NCI-H748 (cell line): Measurements from ENCODE around the gene SLC27A2.
"Not testable (repeated sequence)": the region's sequence is repeated elsewhere in the genome, so short reads cannot be mapped to it uniquely, and the experiment has no call there.

Experiments
- DNase-seq: peaks from one replicate; lab custom pipeline; 2025; ENCODE audit not compliant: unreplicated experiment; lab: John Stamatoyannopoulos, UW

SLC27A2 gene

DNA sequence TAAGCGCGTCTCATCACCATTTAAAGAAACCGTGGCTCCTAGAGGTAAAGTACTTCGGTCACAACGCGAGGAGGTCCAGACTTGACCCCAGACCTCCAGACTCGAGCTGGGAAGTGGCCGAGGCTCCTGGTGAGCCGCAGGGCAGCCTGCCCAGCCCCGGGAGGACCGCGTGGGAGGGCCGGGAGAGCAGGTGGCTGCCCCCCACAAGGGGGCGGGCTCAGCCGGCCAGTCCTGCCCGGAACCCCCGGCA, at the start of gene SLC27A2:
Gene SLC27A2 (plus strand): TSS at position 228 of the 250 bp plus-strand sequence. CDS start 232 bp downstream, outside the sequence.
- DNase-seq = peak; percentile 73

DNA sequence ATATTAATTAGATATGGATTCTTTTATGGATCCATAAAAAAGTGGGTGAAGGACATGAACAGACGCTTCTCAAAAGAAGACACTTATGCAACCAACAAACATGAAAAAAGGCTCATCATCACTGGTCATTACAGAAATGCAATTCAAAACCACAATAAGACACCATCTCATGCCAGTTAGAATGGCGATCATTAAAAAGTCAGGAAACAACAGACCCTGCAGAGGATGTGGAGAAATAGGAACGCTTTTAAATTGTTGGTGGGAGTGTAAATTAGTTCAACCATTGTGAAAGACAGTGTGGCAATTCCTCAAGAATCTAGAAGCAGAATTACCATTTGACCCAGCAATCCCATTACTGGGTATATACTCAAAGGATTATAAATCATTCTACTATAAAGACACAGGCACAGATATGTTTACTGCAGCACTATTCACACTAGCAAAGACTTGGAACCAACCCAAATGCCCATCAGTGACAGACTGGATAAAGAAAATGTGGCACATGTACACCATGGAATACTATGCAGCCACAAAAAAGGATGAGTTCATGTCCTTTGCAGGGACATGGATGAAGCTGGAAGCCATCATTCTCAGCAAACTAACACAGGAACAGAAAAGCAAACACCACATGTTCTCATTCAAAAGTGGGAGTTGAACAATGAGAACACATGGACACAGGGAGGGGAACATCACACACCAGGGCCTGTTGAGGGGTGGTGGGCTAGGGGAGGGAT, 49.6 kb upstream of the SLC27A2 start:
- DNase-seq = not testable (repeated sequence)

DNA sequence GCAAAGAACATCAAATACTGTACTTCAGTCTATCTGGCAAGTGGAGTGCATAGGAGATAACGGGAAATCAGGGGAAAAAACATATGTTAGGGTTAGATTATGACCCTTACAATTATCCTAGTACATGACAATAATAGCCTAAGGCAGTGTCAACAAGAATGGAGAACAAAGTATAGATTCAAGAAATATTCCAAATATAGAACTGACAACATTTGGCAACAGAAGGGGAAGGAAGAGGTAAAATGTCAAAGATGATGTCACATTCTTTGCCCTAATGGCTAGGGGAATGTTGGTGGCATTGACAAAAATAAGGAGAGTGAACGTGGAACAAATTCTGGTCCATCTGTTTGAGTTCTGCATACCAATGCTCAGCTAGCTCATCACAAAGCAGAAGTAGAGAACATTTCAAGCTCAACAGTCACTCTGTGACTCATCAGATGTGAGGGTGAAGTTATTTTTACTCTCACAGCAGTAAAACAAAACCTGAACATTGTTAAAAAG, 47.4 kb upstream of the SLC27A2 start:
- no peak for DNase-seq

DNA sequence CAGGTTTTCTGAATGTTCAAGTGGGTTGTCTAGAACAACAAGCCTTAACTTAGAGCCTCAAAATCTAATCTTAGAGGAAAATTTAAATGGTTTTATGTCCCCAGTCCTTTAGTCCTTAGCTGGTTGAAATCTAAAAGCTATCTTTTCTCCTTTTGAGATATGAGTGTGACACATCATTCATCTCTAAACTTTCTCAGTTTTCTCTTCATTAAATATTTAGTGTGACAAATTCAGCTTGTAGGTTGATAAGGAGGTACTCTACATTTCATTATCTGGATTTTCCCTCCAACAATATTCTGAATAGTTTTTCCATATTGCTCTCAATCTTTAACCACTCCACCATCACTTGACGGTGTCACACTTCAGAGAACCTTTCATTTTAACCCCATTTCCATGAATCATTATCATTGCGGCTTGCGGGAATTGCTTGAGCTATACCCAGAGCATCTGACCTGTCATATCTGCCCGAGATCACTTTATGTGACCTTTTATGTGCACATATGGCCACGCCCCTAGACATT, 46.9 kb upstream of the SLC27A2 start:
- no peak for DNase-seq

DNA sequence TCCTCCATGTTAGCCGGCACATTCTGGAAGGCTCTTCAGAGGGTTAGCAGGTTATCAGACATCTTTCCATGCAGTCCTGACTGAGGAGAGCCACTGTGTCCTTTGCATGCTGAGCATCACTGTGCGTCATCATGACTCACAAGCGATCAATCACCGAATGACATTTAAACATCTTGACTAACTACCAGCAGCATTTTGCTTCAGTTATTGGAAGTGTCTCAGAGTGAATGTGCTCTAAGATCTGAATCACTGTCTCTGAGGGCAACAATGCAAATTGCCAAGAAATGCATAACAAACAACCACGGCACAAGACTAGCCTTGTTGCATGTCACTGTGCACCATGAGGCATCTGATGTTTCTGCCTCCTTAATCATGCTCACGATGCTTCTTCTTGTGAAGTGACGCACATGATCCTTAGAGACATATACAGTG, 44.6 kb upstream of the SLC27A2 start:
- no peak for DNase-seq

DNA sequence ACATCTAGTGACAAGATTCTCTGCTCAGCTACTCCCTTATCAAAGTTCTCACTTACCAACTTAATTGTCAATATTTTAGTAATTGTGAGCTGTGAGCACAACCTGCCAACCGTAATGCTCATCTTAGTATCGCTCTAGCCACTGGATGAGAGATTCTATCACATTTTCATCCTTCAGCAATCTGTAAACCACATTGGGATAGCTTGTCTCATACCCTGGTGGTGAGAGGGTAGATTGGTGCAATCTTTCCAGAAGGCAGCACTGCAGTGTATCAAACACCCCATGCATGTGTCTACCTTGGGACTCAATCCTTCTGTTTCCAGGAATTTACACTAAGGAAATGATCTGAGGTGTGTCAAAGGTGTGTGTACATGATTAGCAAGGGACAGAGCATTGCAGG, 44.1 kb upstream of the SLC27A2 start:
- DNase-seq = no peak

DNA sequence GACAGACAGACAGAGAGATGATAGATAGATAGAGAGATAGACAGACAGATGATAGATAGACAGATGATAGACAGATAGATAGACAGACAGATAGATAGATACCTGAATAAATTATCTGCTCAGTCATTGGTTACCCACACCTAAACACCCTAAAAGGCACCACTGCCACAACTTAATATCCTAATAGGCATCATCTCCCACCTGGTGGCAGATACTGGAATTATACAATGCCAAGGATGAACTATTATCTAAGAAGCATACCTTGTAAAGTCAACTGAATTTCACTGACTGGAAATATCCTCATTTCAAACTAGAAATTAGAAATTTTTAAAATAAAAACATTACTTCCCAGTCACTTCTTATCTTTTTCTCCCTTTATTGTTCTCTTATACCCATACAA, 43.6 kb upstream of the SLC27A2 start:
- DNase-seq = no peak

DNA sequence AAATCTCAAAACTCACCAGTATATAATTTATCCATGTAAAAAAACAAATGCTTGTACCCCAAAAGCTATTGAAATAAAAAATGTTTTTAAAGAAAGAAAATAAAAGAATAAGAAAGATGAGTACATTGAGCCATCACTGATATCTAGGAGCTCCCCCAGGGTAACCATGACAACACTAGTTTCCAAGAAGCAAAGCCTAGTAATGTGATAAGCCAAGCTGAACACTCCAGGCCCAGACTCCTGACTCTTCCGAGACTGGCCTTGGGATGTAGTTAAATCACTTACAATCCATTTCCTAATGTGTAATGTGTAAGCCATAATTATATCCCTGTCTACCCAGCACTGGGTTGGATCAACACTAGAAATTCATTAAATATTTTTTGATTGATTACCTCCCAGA, 41.9 kb upstream of the SLC27A2 start:
- no peak for DNase-seq

DNA sequence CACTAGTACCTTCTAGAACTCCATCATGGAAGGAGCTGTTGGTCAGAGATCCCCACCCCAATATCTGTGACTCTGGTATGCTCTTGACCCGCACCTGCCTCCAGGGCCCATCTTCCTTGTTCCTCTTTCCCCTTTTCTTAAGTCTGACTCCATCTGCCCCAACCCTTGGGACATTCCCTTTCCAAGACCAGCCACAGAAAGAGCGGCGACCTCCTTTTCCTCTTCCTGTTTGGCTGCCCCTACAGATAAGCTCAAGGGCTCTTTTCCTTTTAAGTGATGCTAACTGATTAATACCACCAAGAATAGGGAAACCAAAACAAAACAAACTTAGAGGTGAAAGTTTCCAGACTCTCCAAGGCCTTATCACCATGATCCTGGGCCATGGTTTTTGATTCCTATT, 41.0 kb upstream of the SLC27A2 start:
- DNase-seq = no peak

DNA sequence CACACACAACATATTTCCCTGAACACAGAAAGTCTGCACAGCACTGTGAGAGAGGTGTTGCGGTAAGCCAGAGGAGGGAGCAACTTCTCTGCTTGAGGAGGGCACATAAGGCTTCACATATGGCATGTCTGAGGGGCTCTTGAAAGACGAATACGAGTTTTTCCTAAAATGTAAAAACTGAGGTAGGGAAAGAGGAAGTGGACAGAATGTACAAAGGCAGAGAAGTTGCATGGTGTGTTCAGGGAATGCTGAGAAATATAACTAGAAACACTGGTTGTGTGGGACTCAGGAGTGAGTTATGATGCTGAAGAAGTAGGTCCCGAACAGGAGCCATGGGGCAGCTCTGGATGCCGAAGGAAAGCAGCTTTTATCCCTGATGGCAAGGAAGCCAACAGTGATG, 40.1 kb upstream of the SLC27A2 start:
- no peak for DNase-seq

DNA sequence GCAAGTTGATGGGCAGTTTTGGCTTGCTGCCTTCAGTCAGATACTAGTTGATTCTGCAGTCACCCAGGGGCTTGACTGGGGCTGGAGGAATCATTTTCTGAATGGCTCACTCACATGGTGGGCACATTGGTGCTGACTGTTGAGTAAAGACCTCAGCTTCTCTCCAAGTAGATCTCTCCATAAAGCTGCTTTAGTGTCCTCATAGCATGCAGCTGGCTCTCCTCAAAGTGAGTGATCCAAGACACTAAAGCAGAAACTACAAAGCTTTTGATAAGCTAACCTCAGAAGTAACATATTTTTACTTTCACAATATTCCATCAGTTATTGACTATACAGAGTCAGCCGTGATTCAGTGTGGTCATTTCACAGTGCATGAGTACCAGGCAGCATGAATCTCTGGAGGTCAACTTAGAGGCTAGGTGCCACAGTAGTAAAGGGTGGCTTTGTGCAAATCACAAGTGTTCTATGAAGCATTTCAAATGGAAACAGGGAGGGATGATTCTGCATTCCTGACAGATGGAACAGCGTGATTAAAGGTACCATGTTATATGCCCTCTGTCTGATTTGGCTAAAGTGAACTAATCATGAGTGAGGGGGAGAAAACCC, 38.6 kb upstream of the SLC27A2 start:
- DNase-seq = no peak

DNA sequence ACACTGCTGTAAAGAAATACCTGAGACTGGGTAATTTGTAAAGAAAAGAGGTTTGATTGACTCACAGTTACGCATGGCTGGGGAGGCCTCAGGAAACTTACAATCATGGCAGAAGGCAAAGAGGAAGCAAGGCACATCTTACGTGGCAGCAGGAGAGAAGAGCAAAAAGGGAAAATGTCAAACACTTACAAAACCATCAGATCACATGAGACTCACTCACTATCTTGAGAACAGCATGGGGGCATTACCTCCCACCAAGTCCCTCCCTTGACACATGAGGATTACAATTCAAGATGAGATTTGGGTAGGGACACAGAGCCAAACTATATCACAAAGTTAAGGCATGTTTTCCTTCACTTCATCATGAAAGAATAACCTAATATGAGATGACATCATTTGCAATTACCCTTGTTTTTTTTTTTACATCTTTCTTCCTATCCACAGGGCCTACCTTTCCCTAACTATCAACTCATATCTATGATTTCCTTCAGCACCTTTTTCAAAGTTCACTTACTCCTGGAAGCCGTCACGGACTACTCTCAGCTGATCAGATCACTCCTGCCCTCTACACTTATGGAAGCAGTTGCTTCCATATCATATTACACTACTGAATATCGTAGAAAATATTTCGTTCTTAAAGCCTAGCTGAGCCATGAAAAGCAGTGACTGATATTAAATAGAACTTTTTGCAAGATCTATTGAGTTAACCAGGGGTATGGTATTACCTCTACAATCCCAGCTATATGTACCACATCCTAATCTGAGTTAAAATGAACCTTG, 37.5 kb upstream of the SLC27A2 start:
- no peak for DNase-seq

DNA sequence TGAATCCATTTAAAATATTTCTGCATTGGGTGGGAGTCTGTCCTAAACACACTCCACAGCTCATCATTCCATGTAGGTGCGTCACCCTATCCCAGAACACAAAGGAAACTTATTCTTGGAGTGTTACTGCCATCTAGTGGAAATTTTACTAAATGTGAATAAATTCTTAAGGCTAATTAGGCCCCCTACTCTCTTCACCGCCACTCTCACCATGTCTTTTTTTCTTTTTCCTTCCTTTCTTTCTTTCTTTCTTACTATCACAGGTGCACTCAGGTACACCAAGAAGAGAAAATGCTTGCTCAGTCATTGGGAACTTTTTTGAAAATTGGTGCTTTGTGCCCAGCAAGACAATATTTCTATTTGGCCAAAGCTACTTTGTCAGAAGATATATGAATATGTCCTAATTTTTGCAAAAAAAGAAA, 36.5 kb upstream of the SLC27A2 start:
- DNase-seq = peak; percentile 71

DNA sequence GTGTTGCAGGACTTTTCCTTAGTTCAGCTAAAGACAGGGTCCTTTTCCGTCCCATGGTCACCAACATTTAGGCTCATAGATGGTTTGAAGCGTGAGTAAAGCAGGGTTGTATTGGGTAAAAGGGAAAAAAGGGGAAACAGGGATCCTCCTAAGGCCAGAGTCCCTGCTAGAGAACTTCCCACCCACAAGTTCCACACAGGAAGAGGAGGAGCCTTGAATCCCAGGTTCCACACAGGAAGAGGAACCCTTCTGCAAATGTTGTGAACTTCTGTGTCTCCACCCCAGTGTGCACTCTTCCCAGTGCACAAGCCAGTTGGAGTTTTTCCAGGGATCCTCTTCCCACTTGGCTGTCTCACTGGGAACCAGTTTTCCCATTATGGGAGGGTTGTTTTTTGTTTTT, 35.4 kb upstream of the SLC27A2 start:
- DNase-seq = no peak

DNA sequence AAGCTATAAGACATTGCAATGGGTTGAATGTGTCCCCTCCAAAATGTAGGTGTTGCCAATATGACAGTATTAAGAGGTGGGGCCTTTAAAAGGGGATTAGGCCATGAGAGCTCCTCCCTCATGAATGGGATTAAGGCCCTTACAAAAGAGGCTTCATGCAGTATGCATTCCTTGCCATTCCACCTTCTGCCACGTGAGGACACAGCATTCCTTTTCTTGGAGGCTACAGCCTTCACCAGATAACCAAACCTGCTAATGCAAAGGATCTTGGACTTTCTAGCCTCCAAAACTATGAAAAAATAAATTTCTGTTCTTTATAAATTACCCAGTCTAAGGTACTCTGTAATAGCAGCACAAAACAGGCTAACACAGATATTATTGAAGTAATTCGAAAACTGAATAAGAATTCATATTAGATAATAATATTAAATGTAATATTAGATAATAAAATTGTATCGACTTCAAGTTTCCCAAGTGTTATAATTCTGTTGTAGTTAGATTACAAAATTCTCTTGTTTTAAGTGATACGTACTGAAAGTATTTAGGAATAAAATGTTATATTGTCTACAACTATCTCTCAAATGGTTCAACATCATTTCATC, 33.5 kb upstream of the SLC27A2 start:
- DNase-seq = peak; percentile 43

DNA sequence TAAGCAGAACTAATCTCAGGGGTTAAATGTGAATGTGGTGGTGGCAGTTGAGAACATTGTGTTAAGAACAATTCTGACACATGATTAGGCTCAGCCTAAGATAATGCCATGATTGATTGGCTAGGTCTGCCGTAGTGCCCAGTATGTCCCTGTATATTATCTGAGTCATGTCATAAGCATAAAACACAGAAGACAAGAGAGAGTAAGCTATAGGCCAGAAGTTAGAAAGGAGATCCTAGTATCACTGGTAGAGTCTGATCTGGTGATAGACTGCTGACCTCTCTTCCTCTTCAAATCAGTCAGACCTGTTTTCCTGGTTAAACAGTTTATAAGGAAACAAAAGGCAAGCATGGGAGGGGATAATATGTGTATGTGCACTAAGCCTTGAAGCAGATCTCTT, 32.9 kb upstream of the SLC27A2 start:
- no peak for DNase-seq

DNA sequence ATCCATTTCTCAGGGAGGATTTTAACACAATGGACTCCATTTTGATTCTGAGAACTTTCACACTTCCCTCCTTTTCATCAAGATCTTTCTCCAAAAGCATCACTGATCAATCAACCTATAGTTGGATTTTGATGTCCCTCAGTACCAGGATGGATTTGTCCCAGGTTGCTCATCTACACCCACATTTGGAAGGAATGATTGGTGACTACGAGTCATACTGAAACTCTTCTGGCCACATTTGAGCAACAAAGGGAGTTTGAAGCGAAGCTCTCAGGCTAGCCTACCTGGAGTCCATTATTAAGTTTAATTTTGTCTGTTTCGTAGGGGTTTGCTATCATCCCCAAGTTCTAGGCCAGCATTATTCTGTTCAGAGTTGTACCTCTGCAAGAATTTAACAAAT, 31.6 kb upstream of the SLC27A2 start:
- DNase-seq = no peak

DNA sequence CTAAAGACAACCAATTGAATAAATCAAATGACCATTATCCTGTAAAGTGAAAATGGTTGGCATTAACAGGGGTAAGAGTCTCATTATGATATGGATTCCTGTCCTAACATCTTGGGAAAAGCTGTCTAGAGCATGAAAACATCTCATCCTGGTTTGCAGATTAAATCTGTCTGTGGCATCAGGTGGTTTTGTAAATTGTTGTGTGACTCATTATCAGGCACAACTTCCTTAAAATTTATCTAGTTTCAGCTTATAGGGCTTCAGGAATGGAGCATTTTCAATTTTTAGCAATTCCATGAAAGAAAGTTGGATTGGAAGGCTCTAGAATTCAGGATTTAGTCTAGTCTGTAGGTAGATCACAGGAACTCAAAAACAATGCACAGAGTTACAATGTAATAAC, 31.1 kb upstream of the SLC27A2 start:
- no peak for DNase-seq

DNA sequence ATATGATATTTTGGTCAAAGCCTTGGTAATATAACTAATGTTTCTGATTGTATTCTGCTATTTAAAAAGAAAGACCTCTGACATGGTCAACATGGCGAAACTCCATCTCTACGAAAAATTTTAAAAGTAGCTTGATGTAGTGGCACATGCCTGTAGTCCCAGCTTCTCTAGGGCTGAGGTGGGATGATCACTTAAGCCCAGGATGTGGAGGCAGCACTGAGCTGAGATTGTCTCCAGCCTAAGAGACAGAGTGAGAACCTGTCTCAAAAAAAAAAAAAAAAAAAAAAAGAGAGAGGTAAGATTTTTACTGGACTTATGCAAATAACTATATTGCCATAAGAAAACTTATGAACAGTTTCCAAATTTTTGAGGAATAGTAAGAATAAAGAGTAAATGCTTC, 30.5 kb upstream of the SLC27A2 start:
- no peak for DNase-seq

DNA sequence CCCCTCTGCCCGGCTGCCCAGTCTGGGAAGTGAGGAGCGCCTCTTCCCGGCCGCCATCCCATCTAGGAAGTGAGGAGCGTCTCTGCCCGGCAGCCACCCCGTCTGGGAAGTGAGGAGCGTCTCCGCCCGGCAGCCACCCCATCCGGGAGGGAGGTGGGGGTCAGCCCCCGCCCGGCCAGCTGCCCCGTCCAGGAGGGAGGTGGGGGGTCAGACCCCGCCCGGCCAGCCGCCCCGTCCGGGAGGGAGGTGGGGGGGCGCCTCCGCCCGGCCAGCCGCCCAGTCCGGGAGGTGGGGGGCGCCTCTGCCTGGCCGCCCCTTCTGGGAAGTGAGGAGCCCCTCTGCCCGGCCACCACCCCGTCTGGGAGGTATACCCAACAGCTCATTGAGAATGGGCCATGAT, 23.8 kb upstream of the SLC27A2 start:
- DNase-seq = not testable (repeated sequence)

DNA sequence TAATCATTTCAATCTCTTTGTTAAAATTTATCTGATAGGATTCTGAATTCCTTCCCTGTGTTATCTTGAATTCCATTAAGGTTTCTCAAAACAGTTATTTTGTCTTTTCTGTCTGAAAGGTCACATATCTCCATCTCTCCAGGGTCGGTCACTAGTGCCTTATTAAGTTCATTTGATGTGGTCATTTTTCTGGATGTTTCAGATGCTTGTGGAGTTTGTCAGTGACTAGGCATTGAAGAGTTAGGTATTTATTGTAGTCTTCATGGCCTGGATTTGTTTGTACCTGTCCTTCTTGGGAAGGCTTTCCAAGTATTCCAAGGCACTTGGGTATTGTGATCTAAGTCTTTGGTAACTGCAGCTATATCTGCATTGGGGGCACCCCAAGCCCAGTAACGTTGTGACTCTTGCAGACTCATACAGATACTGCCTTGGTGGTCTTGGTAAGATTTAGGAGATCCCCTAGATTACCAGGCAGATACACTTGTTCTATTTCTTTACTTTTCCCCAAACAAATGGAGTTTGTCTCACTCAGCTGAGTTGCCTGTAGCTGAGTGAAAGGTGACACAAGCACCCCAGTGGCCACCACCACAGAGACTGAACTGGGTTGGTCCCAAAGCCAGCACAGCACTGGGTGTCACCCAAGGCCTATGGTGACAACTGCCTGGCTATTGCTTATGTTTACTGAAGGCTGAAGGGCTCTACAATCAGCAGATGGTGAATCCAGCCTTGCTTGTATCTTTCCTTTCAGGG, 18.9 kb upstream of the SLC27A2 start:
- no peak for DNase-seq
